K562 (cell line): Measurements from ENCODE around the gene SORCS2. TPM values are rescaled to one million over a fixed set of nuclear protein-coding genes. Genes with fewer than 3 reads are reported as not detected.

ENCODE experiments used
- ATAC-seq: fragments of 200-7000 bp; cut with Tn5 transposase; 3 replicates; pipeline ENCODE4 v1.9.1; 2020; ENCODE audit warnings: moderate library complexity
- BruUV-seq: library from RNA; stranded (reverse); fragments of 400-500 nt; replicated peaks from 2 replicates; lab custom pipeline; 2021; lab: Mats Ljungman, UMichigan
- CTCF ChIA-PET: fragments of 300-600 bp; formaldehyde crosslinking; extraction: SDS; loops from one replicate; lab custom pipeline; 2021; ENCODE audit warnings: low intra/inter-chr PET ratio; lab: Yijun Ruan, JAX
- POLR2A ChIA-PET: fragments of 300-600, 350-650 bp; sonication (Branson Sonifier 250); formaldehyde crosslinking; extraction: SDS; loops from one replicate; lab custom pipeline; 2021; ENCODE audit warnings: antibody characterized with exemption, inconsistent platforms; lab: Yijun Ruan, JAX
- DNase-seq, 4 experiments: peaks; one replicate each; pipeline versions ENCODE4 v3.0.0 to v3.0.0-alpha.2; 2011 to 2018; ENCODE audit warnings: low spot score in 3 of 4, mixed read lengths in 3 of 4; ENCODE audit errors: extremely low read depth in 1 of 4
- FAIRE-seq: peaks from 2 replicates; lab custom pipeline; 2011; peaks lifted over from hg19 to GRCh38; lab: Jason Lieb, UNC
- H2AFZ ChIP-seq: 2 replicates; pipeline ENCODE4 v1.6.0; 2011; ENCODE audit warnings: low read depth, low read length, control low read depth, inconsistent platforms
- H3K27ac ChIP-seq: fragments of 200-600 bp; 3 replicates; pipeline ENCODE4 v1.8.0; 2011; ENCODE audit warnings: low read depth, mild to moderate bottlenecking, control low read depth, inconsistent platforms, low read length, moderate library complexity, mixed read lengths; ENCODE audit errors: extremely low read depth
- H3K27me3 ChIP-seq, 2 experiments: fragments of 300-600 bp in 1 of 2; 2 replicates in 1 of 2; 3 replicates in 1 of 2; pipeline versions ENCODE4 v1.6.0 to v1.8.0; 2011; ENCODE audit warnings: inconsistent platforms in 2 of 2, low read length in 2 of 2, mild to moderate bottlenecking in 1 of 2, mixed read lengths in 1 of 2, moderate library complexity in 1 of 2; ENCODE audit not compliant: control insufficient read depth in 2 of 2, insufficient read depth in 2 of 2
- H3K36me3 ChIP-seq: fragments of 300-600 bp; 3 replicates; pipeline ENCODE4 v1.8.0; 2011; ENCODE audit warnings: mild to moderate bottlenecking, low read length, inconsistent platforms; ENCODE audit not compliant: control insufficient read depth, insufficient read depth
- H3K4me1 ChIP-seq, 2 experiments: fragments of 200-600 bp in 1 of 2; replicated peaks in 1 of 2; 2 replicates in 1 of 2; 3 replicates in 1 of 2; pipeline versions ENCODE4 v1.5.1 to v1.8.0; 2011; ENCODE audit warnings: inconsistent platforms in 2 of 2, low read length in 2 of 2, mild to moderate bottlenecking in 1 of 2, mixed read lengths in 1 of 2, moderate library complexity in 1 of 2; ENCODE audit not compliant: control insufficient read depth in 2 of 2, insufficient read depth in 2 of 2
- H3K4me2 ChIP-seq: 2 replicates; pipeline ENCODE4 v1.6.1; 2011; ENCODE audit warnings: low read length, control low read depth, inconsistent platforms, mixed read lengths; ENCODE audit not compliant: insufficient read depth
- H3K4me3 ChIP-seq: fragments of 200-600 bp; sonication (generic), shearing (Covaris generic); 2 replicates; pipeline ENCODE4 v1.5.1; 2016; ENCODE audit warnings: control low read depth, inconsistent platforms
- H3K79me2 ChIP-seq: fragments of 200-600 bp; 3 replicates; pipeline ENCODE4 v1.8.0; 2011; ENCODE audit warnings: low read length, inconsistent platforms; ENCODE audit not compliant: control insufficient read depth, insufficient read depth
- H3K9ac ChIP-seq, 2 experiments: 2 replicates each; pipeline versions ENCODE4 v1.6.0 to v1.6.1; 2011; ENCODE audit warnings: low read depth in 2 of 2, low read length in 2 of 2, control low read depth in 1 of 2, inconsistent platforms in 1 of 2, mild to moderate bottlenecking in 1 of 2, mixed read lengths in 1 of 2; ENCODE audit not compliant: insufficient read depth in 1 of 2
- H3K9me1 ChIP-seq: one replicate; pipeline ENCODE4 v1.6.0; 2011; ENCODE audit warnings: inconsistent platforms, mild to moderate bottlenecking, low read length, moderate library complexity; ENCODE audit not compliant: control insufficient read depth, insufficient read depth
- H3K9me3 ChIP-seq: replicated peaks from 2 replicates; pipeline ENCODE4 v1.5.1; 2011; ENCODE audit warnings: low read depth, low read length, inconsistent platforms; ENCODE audit not compliant: control insufficient read depth, insufficient read depth
- H4K20me1 ChIP-seq: replicated peaks from 2 replicates; pipeline ENCODE4 v1.6.1; 2011; ENCODE audit warnings: low read length, inconsistent platforms, mixed read lengths; ENCODE audit not compliant: control insufficient read depth, insufficient read depth
- LCOR ChIP-seq: sonication (generic); formaldehyde crosslinking; IDR thresholded peaks from 2 replicates; pipeline ENCODE4 v1.8.0; 2022; ENCODE audit warnings: mild to moderate bottlenecking, missing genetic modification reagents
- NFRKB ChIP-seq: fragments of 450-650 bp; IDR thresholded peaks from 2 replicates; pipeline ENCODE4 v1.6.1; 2016; ENCODE audit warnings: low read depth
- ZNF24 ChIP-seq: fragments of 450-650 bp; IDR thresholded peaks from 2 replicates; pipeline ENCODE4 v1.6.1; 2016
- WGBS: fragments of 100-300 bp; shearing (Covaris generic); methylation state at CpG from one replicate; pipeline ENCODE4 v1.1.6; 2016; ENCODE audit warnings: low coverage, mixed read lengths; ENCODE audit not compliant: insufficient coverage; ENCODE audit errors: missing lambda C conversion rate; 5-methylcytosine and 5-hydroxymethylcytosine counted together
- in situ Hi-C: fragments of 300-500 bp; cut with MboI; formaldehyde crosslinking; loops from 4 replicates; pipeline ENCODE4 v1.15.0; 2018; ENCODE audit warnings: inconsistent platforms, mixed read lengths
- intact Hi-C: fragments of 100-400 bp; cut with micrococcal nuclease; formaldehyde crosslinking; loops from 2 replicates; pipeline ENCODE4 v1.14.2; 2022
- polyA plus RNA-seq, 8 experiments: library from polyadenylated mRNA; depleted of rRNA in 4 of 8; stranded (reverse) in 5 of 8; unstranded in 3 of 8; fragments of >200 nt; fragmentation: Nextera tagmentation in 2 of 8; fragmentation: Illumina TruSeq in 1 of 8; extraction: Ambion mirVana in 2 of 8; extraction: Trizol in 1 of 8; gene quantifications; 2 replicates each; pipeline versions ENCODE4 v1.2.1 to v1.2.3, GENCODE V29; 2011 to 2014; ENCODE audit warnings: inconsistent platforms in 1 of 8, missing spikeins in 1 of 8
- total RNA-seq, 7 experiments: library from RNA; depleted of rRNA in 6 of 7; stranded (reverse); fragments of >200 nt in 6 of 7; fragmentation: Illumina TruSeq in 2 of 7; extraction: Trizol in 2 of 7; gene quantifications; 2 replicates each; pipeline versions ENCODE4 v1.2.1 to v1.2.3, GENCODE V29; 2011 to 2021; ENCODE audit warnings: low replicate concordance in 1 of 7

The SORCS2 gene
- total and polyA plus RNA-seq, 9 of the 15 experiments (the other 6 are each of a cell fraction or from before 2014, with no cell fraction given) = not detected

- H3K4me1 ChIP-seq = no peaks in the 10 kb centered on the region; a peak in 1 of 5 replicates
- ChIA-PET POLR2A (interaction anchor here (0.7 kb wide), 2 partner anchors 41 to 69 kb away, joined by 3 read pairs; no protein-coding TSS in a partner anchor), CTCF (interaction anchor here (0.5 kb wide), 1 partner anchor 107 kb away, joined by 4 read pairs; no protein-coding TSS in a partner anchor)
- H3K4me3 ChIP-seq = no peak overlapping the region
- no peaks in the 10 kb centered on the region for H3K79me2 ChIP-seq
- H3K27me3 ChIP-seq = peaks cover 12 to 87% of the 10 kb centered on the region in 2 experiments; a peak in 4 of 5 replicates
- intact Hi-C loops (no loop called here), in situ Hi-C loops (no loop called here)
- no peak overlapping the region for H3K27ac ChIP-seq
- H3K9me3 ChIP-seq = no peaks in the 10 kb centered on the region
- FAIRE-seq (no peak), DNase-seq (no peak), ATAC-seq (no peak)
- H3K4me2 ChIP-seq = no peak overlapping the region
- no peak overlapping the region for H3K9ac ChIP-seq
- WGBS = 1% methylated on average over 8 of the region's 8 CpGs
- peaks cover 20% of the 10 kb centered on the region for H4K20me1 ChIP-seq
- BruUV-seq = no TSS peak
- H3K36me3 ChIP-seq = no peaks in the 10 kb centered on the region
- TF ChIP-seq NFRKB (0 out of 2 replicates have a peak, but pooled peaks have one; percentile 21), ZNF24 (peak; percentile 98), LCOR (CRISPR knock-in tag) (no peak)
- H2AFZ ChIP-seq = no peak overlapping the region
- no peaks in the 10 kb centered on the region for H3K9me1 ChIP-seq
Observed at GRCh38 chr4:7282786-7283440, 90.6 kb downstream of the SORCS2 start.
